Osteocyte (in vitro differentiated cells): ENCODE results near the gene CTNNA2. TPM values are rescaled to one million over a fixed set of nuclear protein-coding genes. Genes with fewer than 3 reads are reported as not detected.

Experiments used
- DNase-seq: peaks from one replicate; pipeline ENCODE4 v3.0.0; 2021; ENCODE audit warnings: mixed read lengths; ENCODE audit not compliant: unreplicated experiment; ENCODE audit errors: extremely low spot score
- H3K27ac Mint-ChIP-seq: one replicate; pipeline ENCODE4 v1.8.0; 2021; ENCODE audit warnings: mild to moderate bottlenecking, mixed read lengths; ENCODE audit not compliant: unreplicated experiment
- H3K27me3 Mint-ChIP-seq: one replicate; pipeline ENCODE4 v1.8.0; 2021; ENCODE audit warnings: mixed read lengths; ENCODE audit not compliant: unreplicated experiment
- H3K36me3 Mint-ChIP-seq: one replicate; pipeline ENCODE4 v1.8.0; 2021; ENCODE audit warnings: mixed read lengths; ENCODE audit not compliant: unreplicated experiment
- H3K4me1 Mint-ChIP-seq: one replicate; pipeline ENCODE4 v1.8.0; 2021; ENCODE audit warnings: mixed read lengths; ENCODE audit not compliant: unreplicated experiment
- H3K4me3 Mint-ChIP-seq: one replicate; pipeline ENCODE4 v1.8.0; 2021; ENCODE audit warnings: mild to moderate bottlenecking, moderate library complexity, mixed read lengths; ENCODE audit not compliant: unreplicated experiment
- H3K9me3 Mint-ChIP-seq: one replicate; pipeline ENCODE4 v1.8.0; 2021; ENCODE audit warnings: mixed read lengths; ENCODE audit not compliant: unreplicated experiment
- total RNA-seq: library from RNA; stranded (reverse); gene quantifications from 2 replicates; pipeline ENCODE4 v1.2.1, GENCODE V29; 2021
- TF ChIP-seq, protein P1 (sequence below): fragments of 200-600 bp; sonication (generic); IDR thresholded peaks from 2 replicates; pipeline ENCODE4 v1.5.0; 2021; ENCODE audit warnings: antibody characterized with exemption, mild to moderate bottlenecking, moderate library complexity

The CTNNA2 gene
- total RNA-seq, 1 donor from 2014 or later = not detected

DNA sequence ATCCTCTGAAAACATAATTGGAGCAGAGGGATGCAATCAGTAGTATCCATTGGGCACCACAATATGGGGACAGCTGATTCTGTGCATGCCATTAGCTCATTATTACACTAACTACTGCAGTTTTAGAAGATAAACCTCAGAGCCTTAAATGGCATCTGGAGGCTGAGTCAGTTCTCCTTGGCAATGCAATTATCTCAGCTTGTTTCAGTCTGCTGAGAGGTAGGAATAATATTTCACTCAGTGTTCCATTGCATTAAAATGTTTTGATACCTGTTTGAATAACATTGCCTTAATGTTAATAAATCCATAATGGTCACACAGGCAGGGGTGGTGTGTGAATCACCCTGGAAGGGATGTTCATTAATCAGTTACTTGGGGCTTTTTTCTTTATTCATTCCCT lies 482.1 kb downstream of the CTNNA2 start:
- Mint-ChIP-seq H3K9me3 (peaks cover 17% of the 10 kb centered on the region), H3K4me1 (no peaks in the 10 kb centered on the region), H3K27me3 (no peaks in the 10 kb centered on the region), H3K4me3 (no peak overlapping the region), H3K36me3 (no peaks in the 10 kb centered on the region), H3K27ac (no peak overlapping the region)
- DNase-seq = no peak
- TF ChIP-seq, protein P1, sequence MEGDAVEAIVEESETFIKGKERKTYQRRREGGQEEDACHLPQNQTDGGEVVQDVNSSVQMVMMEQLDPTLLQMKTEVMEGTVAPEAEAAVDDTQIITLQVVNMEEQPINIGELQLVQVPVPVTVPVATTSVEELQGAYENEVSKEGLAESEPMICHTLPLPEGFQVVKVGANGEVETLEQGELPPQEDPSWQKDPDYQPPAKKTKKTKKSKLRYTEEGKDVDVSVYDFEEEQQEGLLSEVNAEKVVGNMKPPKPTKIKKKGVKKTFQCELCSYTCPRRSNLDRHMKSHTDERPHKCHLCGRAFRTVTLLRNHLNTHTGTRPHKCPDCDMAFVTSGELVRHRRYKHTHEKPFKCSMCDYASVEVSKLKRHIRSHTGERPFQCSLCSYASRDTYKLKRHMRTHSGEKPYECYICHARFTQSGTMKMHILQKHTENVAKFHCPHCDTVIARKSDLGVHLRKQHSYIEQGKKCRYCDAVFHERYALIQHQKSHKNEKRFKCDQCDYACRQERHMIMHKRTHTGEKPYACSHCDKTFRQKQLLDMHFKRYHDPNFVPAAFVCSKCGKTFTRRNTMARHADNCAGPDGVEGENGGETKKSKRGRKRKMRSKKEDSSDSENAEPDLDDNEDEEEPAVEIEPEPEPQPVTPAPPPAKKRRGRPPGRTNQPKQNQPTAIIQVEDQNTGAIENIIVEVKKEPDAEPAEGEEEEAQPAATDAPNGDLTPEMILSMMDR = no peak

DNA sequence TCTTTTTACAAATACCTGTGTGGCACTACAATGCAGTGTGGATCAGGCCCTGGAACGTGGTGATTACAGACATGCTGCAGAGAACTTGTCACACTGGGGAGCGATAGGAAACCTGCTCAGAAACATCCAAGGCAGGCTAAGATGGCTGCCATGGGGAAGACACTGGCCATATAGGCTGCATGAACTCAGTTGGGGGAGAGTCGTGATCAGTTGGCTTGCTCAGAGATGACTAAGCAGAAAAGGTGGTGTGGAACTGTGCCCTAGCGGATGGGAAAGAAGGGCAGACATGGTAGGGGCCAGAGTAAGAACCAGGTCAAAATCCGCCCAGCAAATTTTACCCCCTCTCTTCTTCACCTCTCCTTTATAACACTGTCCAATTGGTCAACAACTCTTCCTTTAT lies 483.9 kb downstream of the CTNNA2 start:
- Mint-ChIP-seq H3K36me3 (no peaks in the 10 kb centered on the region), H3K4me1 (no peaks in the 10 kb centered on the region), H3K9me3 (peaks cover 10% of the 10 kb centered on the region), H3K27ac (no peak overlapping the region), H3K27me3 (no peaks in the 10 kb centered on the region), H3K4me3 (no peak overlapping the region)
- TF ChIP-seq, protein P1 = no peak
- DNase-seq = no peak

DNA sequence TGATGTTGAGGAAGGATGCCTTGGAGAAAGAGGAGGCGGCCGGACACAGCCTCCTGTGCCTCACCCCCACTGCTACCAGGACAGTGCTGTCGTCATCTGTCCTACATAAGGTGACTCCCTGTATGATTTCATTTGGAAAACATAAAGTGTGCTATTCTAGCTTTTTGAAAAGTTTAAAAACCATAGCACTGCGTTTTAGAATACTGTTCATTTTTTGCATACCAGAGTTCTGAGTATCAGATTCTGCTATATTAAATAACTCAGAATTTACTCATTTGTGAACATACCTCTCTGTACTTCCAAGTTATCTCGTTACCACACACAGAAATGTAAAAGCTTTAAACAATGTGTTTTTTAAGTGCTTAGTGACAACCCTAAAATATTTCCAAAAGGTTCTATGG lies 488.9 kb downstream of the CTNNA2 start:
- H3K4me1 Mint-ChIP-seq = peaks cover 1% of the 10 kb centered on the region
- H3K4me3 Mint-ChIP-seq = no peak overlapping the region
- H3K36me3 Mint-ChIP-seq = no peaks in the 10 kb centered on the region
- H3K9me3 Mint-ChIP-seq = no peaks in the 10 kb centered on the region
- no peak overlapping the region for H3K27ac Mint-ChIP-seq
- DNase-seq = no peak
- no peaks in the 10 kb centered on the region for H3K27me3 Mint-ChIP-seq
- TF ChIP-seq, protein P1 = no peak

DNA sequence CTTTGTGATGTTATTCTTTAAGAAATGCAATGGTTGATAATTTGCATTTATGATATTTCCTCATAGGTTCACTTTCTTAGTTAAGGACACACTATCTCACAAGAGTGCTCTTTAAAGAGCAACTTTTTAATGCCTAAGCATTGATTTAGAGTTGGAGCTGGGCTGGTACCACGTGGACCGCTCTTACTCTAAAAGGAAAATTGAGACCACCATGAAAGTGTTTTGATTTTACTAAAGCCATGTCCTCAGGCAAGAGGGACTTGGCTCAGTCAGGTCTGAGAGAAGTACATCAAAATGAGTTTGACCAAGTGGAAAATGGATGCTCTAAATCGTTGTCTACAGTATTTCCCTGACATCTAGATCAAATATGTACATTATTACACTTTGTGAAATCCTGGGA lies 489.3 kb downstream of the CTNNA2 start:
- Mint-ChIP-seq H3K27ac (no peak overlapping the region), H3K27me3 (no peaks in the 10 kb centered on the region)

DNA sequence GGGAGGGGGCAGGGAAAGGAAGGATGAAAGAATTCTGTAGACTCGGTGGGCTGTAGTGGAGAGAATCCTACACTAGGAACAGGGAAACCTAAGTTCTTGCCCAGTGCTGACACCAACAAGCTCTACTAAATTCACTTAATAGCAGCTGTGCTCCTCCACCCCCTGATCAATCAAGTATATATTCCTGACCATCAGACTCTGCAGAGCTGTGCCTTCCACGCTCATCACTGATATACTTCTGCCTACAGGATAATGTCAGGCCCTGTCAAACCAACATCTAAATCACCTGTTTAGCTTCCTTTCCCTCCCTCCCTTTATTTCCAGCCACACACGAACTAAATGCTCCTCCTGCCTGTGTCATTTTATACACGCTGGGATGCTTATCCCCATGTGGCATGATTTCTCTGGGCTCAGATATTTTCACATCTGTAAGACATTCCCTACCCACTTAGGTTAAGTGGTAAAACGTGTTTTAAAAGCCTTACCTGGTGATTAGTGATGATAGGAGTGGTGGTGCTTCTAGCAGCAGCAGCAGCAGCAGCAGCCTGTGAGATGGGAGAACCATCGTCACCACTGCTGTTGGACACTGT lies 489.8 kb downstream of the CTNNA2 start:
- peaks cover 1% of the 10 kb centered on the region for H3K4me1 Mint-ChIP-seq
- DNase-seq = no peak
- TF ChIP-seq, protein P1 = no peak
- no peaks in the 10 kb centered on the region for H3K27me3 Mint-ChIP-seq
- no peak overlapping the region for H3K4me3 Mint-ChIP-seq
- no peaks in the 10 kb centered on the region for H3K36me3 Mint-ChIP-seq
- no peak overlapping the region for H3K27ac Mint-ChIP-seq
- no peaks in the 10 kb centered on the region for H3K9me3 Mint-ChIP-seq

More for the DNA sequence above, 489.3 kb downstream of the CTNNA2 start:
- no peaks in the 10 kb centered on the region for H3K36me3 Mint-ChIP-seq
- no peak for DNase-seq
- no peak overlapping the region for H3K4me3 Mint-ChIP-seq
- TF ChIP-seq, protein P1 = no peak
- H3K9me3 Mint-ChIP-seq = no peaks in the 10 kb centered on the region
- peaks cover 1% of the 10 kb centered on the region for H3K4me1 Mint-ChIP-seq
